SH-SY5Y (cell line): ENCODE data around the gene FGGY.

Experiments used
- GATA2 ChIP-seq: IDR thresholded peaks from 2 replicates; pipeline ENCODE4 v1.6.1; 2011; ENCODE audit warnings: mild to moderate bottlenecking, low read depth, low read length
- GATA3 ChIP-seq: IDR thresholded peaks from 2 replicates; pipeline ENCODE4 v1.6.1; 2011; ENCODE audit warnings: low read depth, mild to moderate bottlenecking, low read length, moderate library complexity

The FGGY gene

DNA sequence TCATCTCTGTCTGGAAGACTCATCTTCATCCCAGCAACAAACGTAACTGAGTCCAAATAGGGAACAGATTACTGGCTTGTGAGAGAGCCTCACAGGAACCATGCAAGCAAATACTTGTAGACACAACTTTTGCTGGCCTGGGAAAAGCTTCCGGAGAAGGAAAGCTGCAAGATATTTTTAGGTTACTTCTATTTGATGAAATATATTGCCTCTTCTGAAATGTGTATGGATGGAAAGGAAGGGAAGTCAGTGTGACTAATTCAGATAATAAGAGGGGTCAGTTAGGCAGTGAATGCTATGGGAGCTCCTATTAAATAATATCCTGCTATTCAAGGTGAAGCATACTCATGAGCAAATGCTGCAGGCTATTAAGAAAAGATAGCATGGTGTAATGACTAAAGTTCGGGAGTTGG is 20.4 kb upstream of the FGGY start:
- TF ChIP-seq GATA3 (no peak), GATA2 (no peak)

DNA sequence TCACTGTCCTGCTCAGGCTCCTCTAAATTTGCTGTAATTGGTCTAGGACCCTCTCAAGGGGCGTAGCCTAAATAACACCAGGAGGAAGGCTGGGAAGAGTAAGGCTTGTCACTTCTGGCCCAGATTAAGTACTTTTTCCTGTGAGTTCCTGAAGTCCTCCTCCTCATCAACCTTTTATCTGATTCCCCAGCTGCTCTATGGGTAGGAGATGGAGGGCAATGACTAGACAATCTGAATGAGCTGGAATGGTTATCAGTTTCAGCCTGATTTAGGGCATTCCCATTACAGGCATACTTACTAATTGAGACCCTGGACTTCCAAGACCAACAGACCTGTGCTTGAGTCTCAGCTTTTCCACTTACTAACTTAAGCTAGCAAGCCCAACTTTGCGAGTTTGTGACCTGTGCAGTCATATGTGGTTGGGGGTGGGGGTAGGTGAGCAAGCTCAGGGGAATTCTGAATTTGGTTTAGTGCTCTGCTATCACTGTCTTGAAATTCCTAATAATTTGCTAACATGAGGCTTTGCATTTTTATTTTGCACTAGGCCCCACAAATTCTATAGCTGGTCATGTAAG is 18.0 kb upstream of the FGGY start:
- no peak for TF ChIP-seq GATA2

DNA sequence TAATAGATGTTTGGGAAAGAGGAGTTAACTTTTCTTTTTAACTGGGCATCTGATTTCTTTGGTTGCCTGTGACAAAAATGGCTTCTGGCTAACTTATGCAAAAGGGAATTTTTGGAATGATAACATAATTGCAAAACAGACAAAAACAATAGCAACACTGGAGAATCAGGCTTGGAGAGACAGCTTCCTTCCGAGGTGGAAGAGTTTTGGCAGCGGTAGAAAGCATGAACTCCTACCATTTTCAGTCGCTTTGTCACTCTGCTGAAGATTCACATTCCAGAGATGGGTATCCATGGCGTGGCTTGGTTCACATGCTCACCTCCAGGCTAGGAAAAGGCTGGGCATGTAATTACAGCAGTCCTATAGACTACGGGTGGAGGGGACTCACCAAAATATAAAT is 17.2 kb upstream of the FGGY start:
- no peak for TF ChIP-seq GATA2
- no peak for TF ChIP-seq GATA3

DNA sequence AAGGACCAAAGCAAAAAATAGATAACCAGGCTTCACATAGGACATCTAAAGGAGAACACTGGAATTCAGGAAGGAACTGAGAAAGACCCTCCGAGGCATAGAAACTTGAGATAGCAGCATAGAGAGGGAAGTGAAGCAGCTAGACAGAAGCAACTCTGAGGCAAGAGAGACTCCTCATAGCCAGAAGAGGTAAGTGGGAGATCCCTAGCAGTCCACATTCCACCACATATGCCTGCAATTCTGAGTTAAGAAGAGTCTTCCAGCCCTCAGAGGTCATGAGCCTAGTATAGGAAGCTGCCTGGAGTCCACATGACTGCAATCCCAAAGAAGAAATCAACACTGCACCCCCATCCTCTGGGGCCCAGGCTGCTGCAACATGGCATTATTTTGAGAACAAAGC is 13.9 kb upstream of the FGGY start:
- TF ChIP-seq GATA2 (no peak), GATA3 (no peak)

DNA sequence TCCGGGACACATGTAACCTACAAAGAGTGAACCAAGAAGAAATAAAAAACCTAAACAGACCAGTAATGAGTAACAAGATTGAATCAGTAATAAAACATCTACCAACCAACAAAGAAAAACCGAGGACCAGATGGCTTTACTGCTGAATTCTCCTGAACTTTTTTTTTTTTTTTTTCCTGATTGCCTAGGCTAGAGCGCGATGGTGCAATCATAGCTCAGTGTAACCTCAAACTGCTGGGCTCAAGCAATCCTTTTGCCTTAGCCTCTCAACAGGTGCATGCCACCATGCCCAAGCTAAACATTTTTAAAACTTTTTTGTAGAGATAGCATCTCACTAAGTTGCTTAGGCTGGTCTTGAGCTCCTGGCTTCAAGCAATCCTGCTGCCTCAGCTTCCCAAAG is 11.2 kb upstream of the FGGY start:
- TF ChIP-seq GATA2 (no peak), GATA3 (no peak)

DNA sequence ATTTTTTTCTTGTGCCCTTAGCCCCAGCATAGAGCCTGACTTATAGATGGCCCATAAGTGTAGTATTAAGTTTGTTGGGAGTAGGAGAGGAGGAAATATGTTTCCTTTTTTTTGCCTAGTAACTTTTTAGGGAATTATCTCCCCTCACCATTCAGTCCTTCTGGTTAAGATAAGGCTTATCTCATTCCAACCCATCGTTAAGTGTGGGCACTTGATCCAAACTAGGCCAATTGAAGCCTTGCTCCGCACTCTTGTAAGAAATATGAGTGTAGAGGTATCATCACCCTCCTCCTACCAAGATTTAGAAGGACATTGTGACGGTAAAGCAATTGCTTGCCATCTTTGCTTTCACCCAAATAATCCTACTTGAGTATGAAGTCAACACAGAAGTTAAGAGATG is 8.8 kb upstream of the FGGY start:
- TF ChIP-seq GATA2, result no peak
- no peak for TF ChIP-seq GATA3

DNA sequence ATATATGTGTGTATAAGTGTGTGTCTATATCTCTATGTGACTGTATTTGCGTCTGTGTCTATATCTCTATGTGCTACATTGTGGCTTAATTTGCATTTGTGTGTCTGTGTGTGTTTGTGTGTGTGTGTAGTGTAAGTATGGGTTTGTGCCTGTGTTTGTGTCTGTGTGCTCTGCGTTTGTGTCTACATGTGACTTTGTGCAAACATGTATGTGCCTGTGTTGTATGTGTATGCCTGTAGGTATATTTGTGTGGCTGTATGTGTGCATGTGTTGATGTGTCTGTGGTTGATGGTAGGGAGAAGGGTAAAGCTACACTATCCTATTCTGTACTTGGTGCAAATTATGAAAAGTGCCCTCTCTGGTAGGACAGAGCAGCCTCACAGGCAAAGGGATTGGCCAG is 7.3 kb upstream of the FGGY start:
- no peak for TF ChIP-seq GATA2
- TF ChIP-seq GATA3, result no peak

DNA sequence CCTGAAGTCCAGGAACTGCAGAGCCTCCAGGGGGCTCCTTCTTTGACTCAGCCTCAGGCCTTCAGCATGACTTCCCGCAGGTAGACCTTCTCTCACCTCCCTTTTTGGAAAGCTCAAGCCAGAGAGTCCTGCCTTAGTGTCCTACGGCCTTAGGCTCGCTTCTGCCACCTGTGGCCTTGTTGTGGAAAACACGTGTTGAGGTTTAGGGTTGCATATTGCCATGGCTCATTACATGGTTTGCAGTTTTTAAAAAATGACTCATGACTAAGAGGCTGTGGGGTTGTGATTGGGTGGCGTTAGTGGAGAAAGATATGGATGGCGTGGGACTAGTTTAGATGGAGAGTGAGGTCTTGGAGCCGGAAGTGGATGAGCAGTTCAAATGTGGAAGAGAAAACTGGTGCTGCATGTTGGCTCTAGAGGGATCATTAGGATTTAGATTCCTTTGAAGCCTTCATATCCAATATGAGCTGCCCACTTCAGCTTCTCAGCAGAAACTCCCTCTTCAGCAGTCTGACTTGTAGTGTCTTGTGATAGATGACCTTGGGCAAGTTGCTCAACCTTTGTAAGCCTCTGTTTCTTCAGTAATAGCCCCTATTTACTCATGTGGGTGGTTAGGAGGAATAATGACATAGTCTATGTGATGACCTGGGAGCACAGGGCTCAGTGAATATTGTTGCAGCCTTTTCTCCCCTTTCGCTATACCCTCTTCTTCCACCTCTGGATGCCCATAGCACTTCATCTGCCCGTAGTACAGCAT is 6.5 kb upstream of the FGGY start:
- TF ChIP-seq GATA3 (no peak), GATA2 (no peak)

DNA sequence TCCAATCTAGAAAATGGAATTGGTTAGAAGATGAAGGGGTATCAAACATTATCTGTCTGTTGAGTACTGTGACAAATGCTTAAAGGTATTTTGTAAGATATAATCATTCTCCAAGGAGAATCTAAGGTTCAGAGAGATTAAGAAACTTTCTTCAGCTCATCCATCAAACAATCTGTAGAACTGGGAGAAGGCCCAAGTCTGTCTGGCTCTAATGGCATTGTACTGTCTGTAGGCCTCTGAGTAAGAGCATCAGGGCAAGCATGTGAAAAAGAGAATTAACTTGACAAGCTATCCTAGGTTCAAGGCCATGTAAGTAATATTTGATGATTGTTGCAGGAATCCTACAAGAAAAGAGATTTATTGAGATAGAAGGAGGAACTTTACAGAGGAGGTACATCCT is 5.3 kb upstream of the FGGY start:
- TF ChIP-seq GATA3 (no peak), GATA2 (no peak)

DNA sequence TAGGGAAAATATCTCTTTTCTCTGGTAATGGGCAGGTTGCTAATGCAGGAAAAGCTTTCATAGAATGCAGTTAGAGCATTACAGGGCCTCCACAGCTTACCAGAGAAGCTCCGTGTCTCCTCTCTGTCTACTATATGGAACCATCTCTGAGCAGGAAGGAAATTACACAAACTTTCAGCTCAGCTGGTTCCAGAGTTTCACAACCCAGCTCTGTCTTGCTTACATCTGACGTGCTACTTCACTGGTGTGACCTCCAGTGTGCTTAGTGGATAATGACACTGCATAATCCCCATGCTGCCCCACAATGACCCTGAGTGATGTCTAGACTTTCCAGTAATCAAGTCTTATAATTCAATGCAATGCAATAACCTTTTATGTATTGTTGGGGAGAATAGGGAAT is 4.3 kb upstream of the FGGY start:
- no peak for TF ChIP-seq GATA2
- no peak for TF ChIP-seq GATA3

DNA sequence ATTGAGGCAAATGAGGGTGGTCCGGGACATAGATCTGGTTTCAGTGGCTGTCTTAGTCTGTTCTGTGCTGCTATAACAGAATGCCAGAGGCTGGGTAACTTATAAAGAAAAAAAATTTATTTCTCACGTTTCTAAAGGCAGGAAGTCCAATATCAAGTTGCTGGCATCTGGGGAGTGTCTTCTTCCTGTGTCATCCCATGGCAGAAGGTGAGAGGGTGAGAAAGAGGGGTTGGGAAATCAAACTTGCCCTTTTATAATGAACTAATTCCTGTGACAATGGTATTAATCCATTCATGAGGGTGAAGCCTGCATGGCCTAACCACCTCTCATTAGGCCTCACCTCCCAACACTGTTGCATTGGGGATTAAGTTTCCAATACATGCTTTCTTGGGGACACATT is 3.7 kb upstream of the FGGY start:
- TF ChIP-seq GATA2, result no peak
- no peak for TF ChIP-seq GATA3

DNA sequence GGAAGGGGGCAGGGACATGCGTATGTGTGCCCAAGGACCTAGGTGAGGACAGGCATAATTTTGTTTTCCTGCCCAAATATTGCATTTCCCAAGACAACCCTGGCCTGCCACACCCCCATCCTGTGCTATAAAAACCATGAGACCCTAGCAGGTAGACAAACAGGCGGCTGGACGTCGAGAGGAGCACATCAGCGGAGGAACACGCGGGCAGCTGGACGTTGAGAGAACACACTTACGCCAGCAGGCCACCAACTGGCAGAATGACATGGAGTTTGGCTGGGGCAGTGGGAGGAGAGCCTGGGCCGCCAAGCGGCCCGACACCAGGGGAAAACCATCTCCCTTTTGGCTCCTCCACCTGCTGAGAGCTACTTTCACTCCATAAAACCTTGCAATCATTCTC is 3.0 kb upstream of the FGGY start:
- no peak for TF ChIP-seq GATA2
- no peak for TF ChIP-seq GATA3

DNA sequence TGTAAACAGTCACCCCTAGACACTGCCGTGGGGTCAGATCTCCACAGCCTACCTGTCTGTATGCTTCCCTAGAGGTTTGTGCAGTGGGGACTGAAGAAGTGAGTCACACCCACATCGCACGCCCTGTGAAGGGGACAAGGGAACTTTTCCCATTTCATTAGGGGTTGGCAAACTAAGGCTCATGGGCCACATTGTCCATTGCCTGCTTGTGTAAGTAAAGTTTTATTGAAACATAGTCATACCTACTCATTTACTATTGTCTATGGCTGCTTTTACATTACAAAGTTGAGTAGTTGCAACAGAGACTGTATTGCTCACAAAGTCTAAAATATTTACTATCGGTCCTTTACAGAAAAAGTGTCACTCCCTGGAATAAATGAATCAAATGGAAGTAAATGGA is 2.5 kb upstream of the FGGY start:
- no peak for TF ChIP-seq GATA3
- no peak for TF ChIP-seq GATA2

DNA sequence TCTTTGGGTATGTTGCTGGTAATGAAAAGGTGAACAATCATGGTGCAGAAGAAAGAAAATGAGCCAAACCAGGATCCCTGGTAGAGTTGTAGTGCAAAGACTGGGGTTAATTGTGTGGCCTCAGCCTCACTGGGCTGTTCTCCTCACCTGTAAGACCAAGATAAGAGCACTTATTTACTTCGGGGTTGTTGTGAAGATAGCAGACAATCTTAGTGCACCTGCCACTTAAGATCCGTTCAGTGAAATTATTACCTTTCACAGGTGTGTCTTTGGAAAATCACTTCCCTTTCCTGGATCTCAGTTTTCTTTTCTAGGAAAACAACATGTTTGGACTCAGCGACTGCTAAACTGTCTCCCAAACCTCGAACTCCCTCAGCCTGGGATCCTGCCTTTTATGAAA is 1.3 kb upstream of the FGGY start:
- TF ChIP-seq GATA3 (no peak), GATA2 (no peak)

DNA sequence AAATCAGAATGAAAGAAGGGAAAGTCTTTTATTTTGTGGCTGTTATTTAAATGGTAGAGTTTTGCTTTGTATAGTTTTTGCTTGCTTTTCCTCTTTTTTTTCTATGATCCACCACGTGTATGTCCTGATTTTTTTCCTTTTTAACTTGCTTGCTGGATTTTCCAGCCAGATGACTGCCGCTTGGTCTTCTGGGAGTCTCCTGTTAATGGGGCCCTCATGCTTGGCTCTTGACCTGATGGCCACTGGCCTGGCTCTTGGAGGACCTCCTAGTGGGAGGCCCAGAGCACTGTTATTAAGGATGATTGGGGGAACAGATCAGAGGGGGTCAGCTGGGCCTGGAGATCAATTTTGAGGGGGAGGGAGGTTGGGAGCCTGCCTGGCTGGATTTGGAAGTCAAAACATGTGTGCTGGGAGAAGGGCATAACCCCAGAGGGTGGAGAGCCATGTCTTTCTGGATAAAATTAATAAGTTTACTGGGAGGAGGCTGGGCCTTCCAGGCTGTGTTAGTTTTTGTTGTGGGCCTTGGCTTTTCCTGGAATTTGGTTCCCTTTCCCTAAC is 1.2 kb downstream of the FGGY start:
- no peak for TF ChIP-seq GATA2
- no peak for TF ChIP-seq GATA3
